GM19328 (cell line): ENCODE measurements around the gene UFD1.
"Not testable (repeated sequence)": the region's sequence is repeated elsewhere in the genome, so short reads cannot be mapped to it uniquely, and the experiment has no call there.

Experiments
- ATAC-seq: cut with Tn5 transposase; IDR thresholded peaks from one replicate; pipeline ENCODE4 v1.9.1; 2021; ENCODE audit warnings: mild to moderate bottlenecking, moderate library complexity; ENCODE audit not compliant: unreplicated experiment

Gene UFD1

GRCh38 chr22:19451570-19451969, 27.4 kb downstream of the UFD1 start:
- no peak for ATAC-seq

GRCh38 chr22:19450363-19451175, 28.4 kb downstream of the UFD1 start:
- ATAC-seq = no peak

GRCh38 chr22:19449422-19449767, 29.6 kb downstream of the UFD1 start:
- ATAC-seq = no peak

DNA sequence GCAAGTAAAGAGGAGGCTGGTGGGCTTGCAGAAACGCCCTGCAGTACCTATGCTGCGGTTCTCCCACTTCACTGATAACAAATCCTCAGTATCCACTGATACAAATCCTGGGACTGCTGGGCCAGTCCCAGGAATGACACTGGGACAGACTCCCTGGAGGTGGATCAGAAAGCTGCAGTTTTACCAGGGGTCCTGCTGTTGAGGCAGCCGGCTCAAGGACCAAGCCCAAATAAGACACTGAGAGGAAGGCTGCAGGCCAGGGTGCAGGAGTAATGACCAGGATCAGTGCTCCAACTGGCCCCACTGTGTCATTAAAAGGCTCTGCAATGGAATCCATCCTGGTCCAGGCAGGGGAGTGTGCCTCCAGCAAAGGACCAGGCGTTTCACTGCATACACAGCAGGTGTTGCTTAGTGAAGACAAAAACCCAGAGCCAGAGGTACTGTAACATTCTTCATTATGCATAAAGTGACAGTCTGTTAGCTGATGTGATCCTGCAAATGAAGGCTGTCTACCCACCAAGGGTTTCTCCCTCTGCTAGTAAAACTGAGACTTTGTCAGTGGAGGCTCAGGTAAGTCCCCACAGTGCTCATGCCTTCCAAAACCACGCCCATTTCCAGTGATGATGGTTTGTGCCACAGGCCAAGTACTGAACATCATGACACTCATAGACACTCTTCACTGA, 30.1 kb downstream of the UFD1 start:
- no peak for ATAC-seq

GRCh38 chr22:19448076-19448607, 30.9 kb downstream of the UFD1 start:
- peak; percentile 12 for ATAC-seq

- ATAC-seq = peak; percentile 73
These were observed 31.5 kb downstream of the UFD1 start, which contains the start of gene C22orf39 for GRCh38 chr22:19447330-19448075. TSS of gene C22orf39 (minus strand) at chr22:19447711. CDS start at chr22:19447688, 23 bp downstream.

DNA sequence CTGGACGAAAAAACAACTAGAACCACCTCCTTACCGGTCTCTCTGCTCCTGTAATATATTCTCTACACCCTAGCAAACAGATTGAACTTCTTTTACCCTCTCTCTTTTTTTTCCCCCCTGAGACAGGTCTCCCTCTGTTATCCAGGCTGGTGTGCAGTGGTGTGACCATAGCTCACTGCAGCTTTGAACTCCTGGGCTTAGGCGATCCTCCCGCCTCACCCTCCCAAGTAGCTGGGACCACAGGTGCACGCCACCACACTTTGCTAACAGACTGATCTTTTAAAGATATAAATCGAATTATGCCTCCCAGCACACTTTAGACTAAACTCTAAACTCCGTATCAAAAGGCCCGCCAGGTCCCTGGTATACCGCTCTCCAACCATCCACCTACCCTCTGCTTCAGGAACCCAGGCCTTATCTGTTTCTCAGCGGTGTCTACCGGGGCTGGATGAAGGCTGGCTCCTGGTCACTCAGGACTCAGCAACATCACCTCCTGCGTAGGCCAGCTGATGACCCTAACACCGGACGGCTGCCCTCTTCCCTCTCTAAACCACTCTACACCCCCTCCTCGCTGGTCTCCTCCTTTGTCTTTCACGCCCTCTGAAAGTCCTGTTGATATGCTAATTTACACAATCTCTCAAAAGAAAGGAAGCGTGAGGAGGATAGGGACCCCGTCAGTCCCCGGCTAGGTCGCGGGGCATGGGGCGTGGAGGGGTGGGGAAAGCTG, 32.2 kb downstream of the UFD1 start:
- no peak for ATAC-seq

DNA sequence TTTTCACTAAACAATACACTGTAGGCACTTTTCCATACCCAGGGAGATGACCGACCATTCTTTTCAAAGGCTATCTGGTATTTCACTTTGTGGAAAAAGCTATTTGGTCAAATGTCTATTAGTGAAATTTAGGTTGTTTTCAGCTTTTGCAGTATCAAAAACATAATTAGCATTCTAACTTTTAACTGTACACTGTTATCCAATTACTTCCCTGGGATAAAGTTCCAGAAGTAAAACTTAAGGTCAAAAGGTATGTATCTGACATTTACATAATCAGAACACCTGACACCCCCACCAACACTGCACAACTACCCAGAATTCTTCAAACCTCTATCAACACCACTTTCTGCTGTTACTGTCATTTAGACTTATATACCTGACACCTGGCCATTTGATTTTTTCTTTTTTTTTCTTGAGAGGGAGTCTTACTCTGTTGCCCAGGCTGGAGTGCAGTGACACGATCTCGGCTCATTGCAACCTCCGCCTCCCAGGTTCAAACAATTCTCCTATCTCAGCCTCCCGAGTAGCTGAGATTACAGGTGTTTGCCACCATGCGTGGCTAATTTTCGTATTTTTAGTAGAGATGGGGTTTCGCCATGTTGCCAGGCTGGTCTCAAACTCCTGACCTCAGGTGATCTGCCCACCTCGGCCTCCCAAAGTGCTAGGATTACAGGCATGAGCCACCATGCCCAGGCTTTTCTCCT, 33.6 kb downstream of the UFD1 start:
- not testable (repeated sequence) for ATAC-seq

GRCh38 chr22:19443544-19444211, 35.3 kb downstream of the UFD1 start:
- ATAC-seq = no peak

GRCh38 chr22:19442166-19442565, 36.8 kb downstream of the UFD1 start:
- no peak for ATAC-seq

DNA sequence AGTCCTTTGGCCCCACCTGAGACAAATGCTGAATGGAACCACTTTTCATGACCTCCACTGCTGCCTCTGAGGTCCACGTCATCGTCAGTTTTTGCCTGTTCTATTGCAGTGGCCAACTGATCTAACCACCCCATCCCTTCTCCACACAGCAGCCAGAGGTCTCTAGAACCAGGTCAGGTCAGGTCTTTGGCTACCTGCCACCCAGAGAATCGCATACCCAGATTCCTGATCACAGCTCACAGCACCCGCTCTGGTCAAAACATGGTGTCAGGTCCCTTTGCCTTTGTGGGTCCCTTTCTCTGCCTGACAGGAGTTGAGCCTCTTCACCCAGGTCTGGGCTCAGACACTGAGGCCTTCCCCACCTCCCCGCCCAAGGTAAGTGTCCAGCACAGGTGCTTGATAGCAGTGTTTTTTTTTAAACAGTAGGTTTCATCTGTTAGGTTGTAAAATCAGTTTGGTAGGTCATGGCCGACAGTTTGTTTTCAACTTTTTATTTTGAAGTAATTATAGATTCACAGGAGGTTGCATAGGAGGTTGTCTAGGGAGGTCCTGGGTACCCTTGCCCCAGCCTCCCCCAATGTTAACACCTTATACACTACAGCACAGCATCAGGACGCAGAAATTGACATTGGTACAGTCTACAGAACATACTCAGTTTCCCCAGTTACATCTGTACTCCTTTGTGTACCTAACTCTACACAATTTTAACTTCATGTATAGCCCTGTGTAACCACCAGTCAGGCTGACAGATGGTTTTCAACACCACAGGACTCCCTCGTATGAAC, 38.4 kb downstream of the UFD1 start:
- no peak for ATAC-seq

DNA sequence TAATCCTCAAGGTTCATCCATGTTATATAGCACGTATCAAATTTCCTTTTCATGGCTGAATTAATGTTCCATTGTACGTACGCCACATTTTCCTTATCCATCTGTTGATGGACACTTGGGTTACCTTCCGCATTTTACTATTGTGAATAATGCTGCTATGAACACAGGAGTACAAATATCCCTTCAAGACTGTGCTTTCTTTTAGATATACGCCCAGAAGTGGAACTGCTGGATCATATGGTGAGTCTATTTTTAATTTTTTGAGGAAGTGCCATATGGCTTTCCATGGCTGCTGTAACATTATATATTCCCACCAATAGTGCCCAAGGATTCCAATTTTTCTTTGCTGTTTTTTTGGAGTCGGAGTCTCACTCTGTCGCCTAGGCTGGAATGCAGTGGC, 40.7 kb downstream of the UFD1 start:
- no peak for ATAC-seq

GRCh38 chr22:19436444-19437161, 42.4 kb downstream of the UFD1 start:
- not testable (repeated sequence) for ATAC-seq

DNA sequence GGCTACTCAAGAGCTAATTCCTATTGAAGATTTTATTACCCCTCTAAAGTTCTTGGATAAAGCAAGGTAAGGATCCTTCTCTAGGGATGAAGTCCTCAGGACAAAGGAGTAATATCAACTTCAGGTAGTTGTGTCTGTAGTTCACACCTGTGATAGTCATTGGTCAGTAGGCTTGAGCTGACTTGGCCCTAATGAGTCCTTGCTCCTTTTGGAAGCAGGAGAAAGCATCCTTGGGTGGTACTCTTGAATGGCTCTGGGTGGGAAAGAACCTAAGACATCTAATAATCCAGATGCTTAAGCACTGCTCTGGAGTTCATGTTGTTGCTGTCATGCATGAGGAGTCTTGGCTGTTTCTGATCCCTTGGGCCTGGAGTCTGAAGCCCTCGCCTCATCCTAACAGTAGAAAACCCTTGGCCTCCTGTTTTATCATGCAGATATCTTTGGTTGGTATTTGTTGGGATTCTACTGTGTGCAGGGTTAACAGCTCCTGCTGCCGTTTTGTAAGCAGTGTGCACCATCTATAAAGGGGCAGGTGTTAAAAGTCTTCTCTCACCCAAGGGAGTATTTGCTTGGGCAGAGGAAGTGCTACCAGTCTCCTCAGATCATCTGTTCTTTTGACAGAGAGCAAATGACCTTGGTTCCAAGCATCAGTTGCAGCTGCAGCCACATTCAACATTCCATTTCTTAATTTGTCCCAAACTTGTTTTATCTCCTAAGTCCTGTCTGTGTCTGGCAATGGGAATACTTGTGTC, 44.0 kb downstream of the UFD1 start:
- no peak for ATAC-seq

- no peak for ATAC-seq
These were observed 44.6 kb downstream of the UFD1 start for GRCh38 chr22:19434401-19434800.

DNA sequence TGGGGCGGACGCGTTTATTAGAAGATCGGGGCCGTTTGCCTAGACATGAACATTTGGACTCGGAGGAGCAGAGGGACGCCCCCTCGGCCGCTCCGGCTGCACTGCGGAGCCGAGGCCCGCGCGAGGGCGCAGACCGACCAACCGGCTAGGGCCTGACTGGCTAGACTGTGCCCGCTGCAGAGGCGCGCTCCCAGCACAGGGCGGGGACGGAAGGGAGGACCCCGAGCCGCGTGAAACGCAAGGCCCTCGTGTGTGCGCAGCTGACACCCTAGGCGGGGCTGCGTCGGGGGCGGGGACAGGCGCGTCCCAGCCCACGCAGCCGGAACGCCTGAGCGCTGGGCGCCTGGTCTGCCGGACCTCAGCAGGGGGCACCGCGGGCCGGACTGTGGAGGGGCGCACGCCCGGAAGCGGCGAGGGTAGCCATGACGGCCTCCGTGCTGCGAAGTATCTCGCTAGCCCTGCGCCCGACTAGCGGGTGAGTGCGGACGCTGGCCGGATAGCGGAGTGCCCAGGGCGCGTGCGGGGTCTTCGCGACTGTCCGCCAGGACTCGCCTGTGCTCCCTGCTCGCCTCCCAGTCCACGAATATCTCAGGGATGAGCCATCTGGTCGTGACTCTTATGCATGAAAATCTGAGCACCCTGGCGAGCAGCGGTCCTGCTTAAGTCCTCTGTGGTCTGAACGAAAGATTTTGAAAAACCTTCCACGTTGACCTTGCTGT, 46.7 kb downstream of the UFD1 start, which contains the start of gene MRPL40:
MRPL40 (plus strand) TSS at position 413 of the 719 bp plus-strand sequence; CDS start at position 423, 10 bp downstream.
- ATAC-seq = peak; percentile 80
